Mesendoderm (in vitro differentiated cells): ENCODE results near the gene PM20D1.

ENCODE experiments used
- DNase-seq: peaks from one replicate; pipeline ENCODE4 v3.0.0; 2013
- H2AK5ac ChIP-seq: 2 replicates; pipeline ENCODE4 v1.6.1; 2013; ENCODE audit warnings: low read length, inconsistent platforms
- H2BK120ac ChIP-seq: 2 replicates; pipeline ENCODE4 v1.6.1; 2013; ENCODE audit warnings: low read depth, mild to moderate bottlenecking, low read length, moderate library complexity, mixed read lengths
- H2BK15ac ChIP-seq: replicated peaks from 2 replicates; pipeline ENCODE4 v1.6.1; 2013; ENCODE audit warnings: low read depth, mild to moderate bottlenecking, moderate library complexity
- H2BK5ac ChIP-seq: 2 replicates; pipeline ENCODE4 v1.6.1; 2013; ENCODE audit warnings: low read length, inconsistent platforms
- H3K18ac ChIP-seq: 2 replicates; pipeline ENCODE4 v1.6.1; 2013; ENCODE audit warnings: mild to moderate bottlenecking, low read length, mixed read lengths
- H3K23ac ChIP-seq: one replicate; pipeline ENCODE4 v1.6.1; 2013; ENCODE audit warnings: low read length
- H3K27ac ChIP-seq: 2 replicates; pipeline ENCODE4 v1.5.1; 2013; ENCODE audit warnings: low read depth, mild to moderate bottlenecking, inconsistent platforms, low read length, moderate library complexity
- H3K27me3 ChIP-seq: 2 replicates; pipeline ENCODE4 v1.6.1; 2013; ENCODE audit warnings: low read length, control low read depth, mild to moderate bottlenecking, inconsistent platforms; ENCODE audit not compliant: insufficient read depth, poor library complexity
- H3K36me3 ChIP-seq: 2 replicates; pipeline ENCODE4 v1.6.1; 2013; ENCODE audit warnings: low read length, inconsistent platforms; ENCODE audit not compliant: control insufficient read depth, insufficient read depth
- H3K4ac ChIP-seq: one replicate; pipeline ENCODE4 v1.6.1; 2013; ENCODE audit warnings: low read depth, mild to moderate bottlenecking, low read length, moderate library complexity
- H3K4me1 ChIP-seq: 2 replicates; pipeline ENCODE4 v1.6.1; 2013; ENCODE audit warnings: low read depth, low read length, inconsistent platforms; ENCODE audit not compliant: control insufficient read depth
- H3K4me2 ChIP-seq: 2 replicates; pipeline ENCODE4 v1.6.1; 2013; ENCODE audit warnings: low read length
- H3K4me3 ChIP-seq: 2 replicates; pipeline ENCODE4 v1.5.1; 2013; ENCODE audit warnings: mild to moderate bottlenecking, low read length
- H3K56ac ChIP-seq: one replicate; pipeline ENCODE4 v1.6.1; 2013; ENCODE audit warnings: low read length
- H3K79me1 ChIP-seq: 2 replicates; pipeline ENCODE4 v1.6.1; 2013; ENCODE audit warnings: low read length, inconsistent platforms
- H3K79me2 ChIP-seq: 2 replicates; pipeline ENCODE4 v1.6.1; 2013; ENCODE audit warnings: mild to moderate bottlenecking, low read length; ENCODE audit not compliant: control insufficient read depth, insufficient read depth
- H3K9ac ChIP-seq: 2 replicates; pipeline ENCODE4 v1.6.1; 2013; ENCODE audit warnings: low read length, inconsistent platforms
- H4K5ac ChIP-seq: one replicate; pipeline ENCODE4 v1.6.1; 2013; ENCODE audit warnings: low read length
- H4K8ac ChIP-seq: one replicate; pipeline ENCODE4 v1.6.1; 2013; ENCODE audit warnings: low read depth, mild to moderate bottlenecking, control low read depth, low read length, moderate library complexity
- WGBS: extraction: QIAGEN DNeasy Blood & Tissue Kit; methylation state at CpG from one replicate; pipeline ENCODE4 v1.1.7; 2013; ENCODE audit warnings: low lambda C conversion rate, missing lambda C conversion rate; ENCODE audit not compliant: insufficient coverage; ENCODE audit errors: extremely low coverage; 5-methylcytosine and 5-hydroxymethylcytosine counted together

PM20D1 gene

GRCh38 chr1:205786601-205787000 is 63.3 kb downstream of the PM20D1 start:
- H3K79me2 ChIP-seq = no peaks in the 10 kb centered on the region
- no peak overlapping the region for H3K4me3 ChIP-seq
- no CpG with 5 or more reads among the region's 4 CpGs for WGBS
- H2AK5ac ChIP-seq = no peak overlapping the region
- H3K27me3 ChIP-seq = no peaks in the 10 kb centered on the region
- no peak overlapping the region for H3K27ac ChIP-seq
- H2BK5ac ChIP-seq = no peak overlapping the region
- H3K4ac ChIP-seq = no peak overlapping the region
- no peak overlapping the region for H3K56ac ChIP-seq
- H3K79me1 ChIP-seq = no peaks in the 10 kb centered on the region
- no peak overlapping the region for H2BK120ac ChIP-seq
- no peak for DNase-seq
- H3K4me2 ChIP-seq = no peak overlapping the region
- H3K18ac ChIP-seq = no peak overlapping the region
- no peak overlapping the region for H3K23ac ChIP-seq
- H2BK15ac ChIP-seq = no peak overlapping the region
- H4K5ac ChIP-seq = no peak overlapping the region
- H3K4me1 ChIP-seq = no peaks in the 10 kb centered on the region
- no peak overlapping the region for H4K8ac ChIP-seq
- H3K9ac ChIP-seq = no peak overlapping the region
- no peaks in the 10 kb centered on the region for H3K36me3 ChIP-seq

GRCh38 chr1:205785446-205785845 is 64.5 kb downstream of the PM20D1 start:
- H3K18ac ChIP-seq = no peak overlapping the region
- no peak for DNase-seq
- H3K9ac ChIP-seq = no peak overlapping the region
- no peak overlapping the region for H3K23ac ChIP-seq
- no peak overlapping the region for H2BK5ac ChIP-seq
- no peaks in the 10 kb centered on the region for H3K4me1 ChIP-seq
- H3K79me2 ChIP-seq = no peaks in the 10 kb centered on the region
- H3K36me3 ChIP-seq = no peaks in the 10 kb centered on the region
- WGBS = no CpG with 5 or more reads among the region's 9 CpGs
- no peak overlapping the region for H2AK5ac ChIP-seq
- no peak overlapping the region for H3K4me3 ChIP-seq
- no peak overlapping the region for H3K4me2 ChIP-seq
- H2BK15ac ChIP-seq = no peak overlapping the region
- no peak overlapping the region for H2BK120ac ChIP-seq
- H4K8ac ChIP-seq = no peak overlapping the region
- no peak overlapping the region for H3K56ac ChIP-seq
- no peaks in the 10 kb centered on the region for H3K79me1 ChIP-seq
- H3K27ac ChIP-seq = no peak overlapping the region
- no peak overlapping the region for H4K5ac ChIP-seq
- no peak overlapping the region for H3K4ac ChIP-seq
- H3K27me3 ChIP-seq = no peaks in the 10 kb centered on the region

GRCh38 chr1:205783904-205784303 is 66.0 kb downstream of the PM20D1 start:
- Histone ChIP-seq H3K4me1 (no peaks in the 10 kb centered on the region), H3K23ac (no peak overlapping the region), H3K79me1 (no peaks in the 10 kb centered on the region), H2BK120ac (no peak overlapping the region), H3K4ac (no peak overlapping the region), H3K36me3 (no peaks in the 10 kb centered on the region), H3K18ac (no peak overlapping the region), H3K27ac (no peak overlapping the region), H3K79me2 (no peaks in the 10 kb centered on the region), H3K56ac (no peak overlapping the region), H2BK5ac (no peak overlapping the region), H3K4me3 (no peak overlapping the region), H4K5ac (no peak overlapping the region), H2AK5ac (no peak overlapping the region), H3K27me3 (no peaks in the 10 kb centered on the region), H3K9ac (no peak overlapping the region), H2BK15ac (no peak overlapping the region), H3K4me2 (no peak overlapping the region), H4K8ac (no peak overlapping the region)
- no CpG with 5 or more reads among the region's 4 CpGs for WGBS
- no peak for DNase-seq

GRCh38 chr1:205783433-205783795 is 66.5 kb downstream of the PM20D1 start:
- no peaks in the 10 kb centered on the region for H3K27me3 ChIP-seq
- no peak overlapping the region for H3K56ac ChIP-seq
- no peak overlapping the region for H3K4me3 ChIP-seq
- H4K5ac ChIP-seq = no peak overlapping the region
- no peak overlapping the region for H2BK15ac ChIP-seq
- no peaks in the 10 kb centered on the region for H3K79me2 ChIP-seq
- H3K4me1 ChIP-seq = no peaks in the 10 kb centered on the region
- H3K27ac ChIP-seq = no peak overlapping the region
- no peak overlapping the region for H3K4me2 ChIP-seq
- H3K36me3 ChIP-seq = no peaks in the 10 kb centered on the region
- no peak overlapping the region for H3K4ac ChIP-seq
- H3K23ac ChIP-seq = no peak overlapping the region
- no peak overlapping the region for H4K8ac ChIP-seq
- H2BK120ac ChIP-seq = no peak overlapping the region
- H3K9ac ChIP-seq = no peak overlapping the region
- H3K79me1 ChIP-seq = no peaks in the 10 kb centered on the region
- DNase-seq = no peak
- H3K18ac ChIP-seq = no peak overlapping the region
- H2AK5ac ChIP-seq = no peak overlapping the region
- H2BK5ac ChIP-seq = no peak overlapping the region

GRCh38 chr1:205782627-205783432 is 67.1 kb downstream of the PM20D1 start:
- WGBS = no CpG with 5 or more reads among the region's 4 CpGs
- Histone ChIP-seq H4K5ac (no peak overlapping the region), H3K4me3 (no peak overlapping the region), H3K56ac (no peak overlapping the region), H2BK5ac (no peak overlapping the region), H3K4me1 (no peaks in the 10 kb centered on the region), H3K4me2 (no peak overlapping the region), H3K23ac (no peak overlapping the region), H2BK120ac (no peak overlapping the region), H3K27me3 (no peaks in the 10 kb centered on the region), H3K18ac (no peak overlapping the region), H3K79me1 (no peaks in the 10 kb centered on the region), H3K9ac (no peak overlapping the region), H2BK15ac (no peak overlapping the region), H4K8ac (no peak overlapping the region), H2AK5ac (no peak overlapping the region), H3K4ac (no peak overlapping the region), H3K36me3 (no peaks in the 10 kb centered on the region), H3K27ac (no peak overlapping the region), H3K79me2 (no peaks in the 10 kb centered on the region)
- DNase-seq = no peak

GRCh38 chr1:205780335-205780734 is 69.6 kb downstream of the PM20D1 start:
- Histone ChIP-seq H3K27me3 (no peaks in the 10 kb centered on the region), H4K5ac (no peak overlapping the region), H2BK5ac (no peak overlapping the region), H2BK15ac (no peak overlapping the region), H3K27ac (no peak overlapping the region), H3K4me1 (no peaks in the 10 kb centered on the region), H3K56ac (no peak overlapping the region), H3K18ac (no peak overlapping the region), H3K79me2 (no peaks in the 10 kb centered on the region), H3K36me3 (no peaks in the 10 kb centered on the region), H2BK120ac (no peak overlapping the region), H3K4me3 (no peak overlapping the region), H3K4ac (no peak overlapping the region), H3K9ac (no peak overlapping the region), H2AK5ac (no peak overlapping the region), H3K79me1 (no peaks in the 10 kb centered on the region), H3K23ac (no peak overlapping the region), H4K8ac (no peak overlapping the region), H3K4me2 (no peak overlapping the region)
- no CpG with 5 or more reads among the region's 5 CpGs for WGBS
- no peak for DNase-seq
